HepG2 (cell line): ENCODE results near the gene CAMK2G. TPM values are rescaled to one million over a fixed set of nuclear protein-coding genes. Genes with fewer than 3 reads are reported as not detected.

Experiments
- AKAP8 ChIP-seq: sonication (generic); formaldehyde crosslinking; IDR thresholded peaks from 2 replicates; pipeline ENCODE4 v1.5.1; 2020; ENCODE audit warnings: mild to moderate bottlenecking, missing genetic modification reagents
- ASH2L ChIP-seq: fragments of 300-600, 200-600 bp; sonication (generic); IDR thresholded peaks from 2 replicates; pipeline ENCODE4 v1.7.0; 2017; ENCODE audit warnings: low read depth, mild to moderate bottlenecking, moderate library complexity, mixed read lengths, low read length; ENCODE audit not compliant: insufficient read length
- GATA4 ChIP-seq: sonication (generic); IDR thresholded peaks from 2 replicates; pipeline ENCODE4 v1.6.1; 2016; ENCODE audit warnings: antibody characterized with exemption, low read depth, borderline replicate concordance
- GZF1 ChIP-seq: sonication (generic); formaldehyde crosslinking; IDR thresholded peaks from 2 replicates; pipeline ENCODE4 v1.5.1; 2020; ENCODE audit warnings: mild to moderate bottlenecking, missing genetic modification reagents
- HDAC1 ChIP-seq: sonication (generic); formaldehyde crosslinking; IDR thresholded peaks from 2 replicates; pipeline ENCODE4 v1.5.1; 2020; ENCODE audit warnings: mild to moderate bottlenecking, missing genetic modification reagents
- HNF1A ChIP-seq, 2 experiments: sonication (generic) in 1 of 2; formaldehyde crosslinking in 1 of 2; IDR thresholded peaks; 2 replicates each; pipeline versions ENCODE4 v1.4.0 to v1.6.1; 2016 to 2020; ENCODE audit warnings: borderline replicate concordance in 1 of 2, low read depth in 1 of 2, mild to moderate bottlenecking in 1 of 2, missing genetic modification reagents in 1 of 2
- KLF6 ChIP-seq: IDR thresholded peaks from 2 replicates; pipeline ENCODE4 v1.8.0; 2016; ENCODE audit warnings: missing biosample characterization, missing genetic modification reagents
- MTA3 ChIP-seq: sonication (generic); formaldehyde crosslinking; IDR thresholded peaks from 2 replicates; pipeline ENCODE4 v1.4.0; 2020; ENCODE audit warnings: missing genetic modification reagents
- NFATC3 ChIP-seq: sonication (generic); formaldehyde crosslinking; IDR thresholded peaks from 2 replicates; pipeline ENCODE4 v1.5.1; 2020; ENCODE audit warnings: mild to moderate bottlenecking, missing genetic modification reagents
- NKX3-1 ChIP-seq: sonication (generic); formaldehyde crosslinking; IDR thresholded peaks from 2 replicates; pipeline ENCODE4 v1.5.0; 2020; ENCODE audit warnings: missing genetic modification reagents
- RARG ChIP-seq: sonication (generic); formaldehyde crosslinking; IDR thresholded peaks from 2 replicates; pipeline ENCODE4 v1.4.0; 2020; ENCODE audit warnings: low read depth, mild to moderate bottlenecking, missing genetic modification reagents
- SAFB2 ChIP-seq: sonication (generic); formaldehyde crosslinking; IDR thresholded peaks from 2 replicates; pipeline ENCODE4 v1.5.1; 2020; ENCODE audit warnings: missing genetic modification reagents, low read depth, mild to moderate bottlenecking, borderline replicate concordance
- SMAD9 ChIP-seq: sonication (generic); formaldehyde crosslinking; IDR thresholded peaks from 2 replicates; pipeline ENCODE4 v1.5.1; 2020; ENCODE audit warnings: mild to moderate bottlenecking, missing genetic modification reagents
- SNRNP70 ChIP-seq: fragments of 200-400 bp; formaldehyde crosslinking; IDR thresholded peaks from 2 replicates; pipeline ENCODE4 v1.6.1; 2017; ENCODE audit warnings: mild to moderate bottlenecking, low read depth, low read length, moderate library complexity
- SUZ12 ChIP-seq: fragments of 150-350 bp; IDR thresholded peaks from 2 replicates; pipeline ENCODE4 v1.6.1; 2014; ENCODE audit warnings: low read depth, low read length
- TBX3 ChIP-seq: fragments of 450-650 bp; IDR thresholded peaks from 2 replicates; pipeline ENCODE4 v1.6.1; 2017; ENCODE audit warnings: antibody characterized with exemption, mild to moderate bottlenecking, inconsistent platforms, borderline replicate concordance
- TCF12 ChIP-seq, 2 experiments: fragments of 450-650 bp in 1 of 2; sonication (generic) in 1 of 2; formaldehyde crosslinking in 1 of 2; IDR thresholded peaks; 2 replicates each; pipeline versions ENCODE4 v1.6.1 to v1.8.0; 2017 to 2022; ENCODE audit warnings: antibody characterized with exemption in 1 of 2, mild to moderate bottlenecking in 1 of 2, missing genetic modification reagents in 1 of 2, moderate library complexity in 1 of 2
- UBTF ChIP-seq: sonication (generic); formaldehyde crosslinking; IDR thresholded peaks from 2 replicates; pipeline ENCODE4 v1.4.0; 2020; ENCODE audit warnings: mild to moderate bottlenecking, missing genetic modification reagents
- ZFP62 ChIP-seq: sonication (generic); formaldehyde crosslinking; IDR thresholded peaks from 2 replicates; pipeline ENCODE4 v1.4.0; 2020; ENCODE audit warnings: missing genetic modification reagents
- ZNF205 ChIP-seq: IDR thresholded peaks from 2 replicates; pipeline ENCODE4 v1.6.1; 2018; ENCODE audit warnings: missing biosample characterization, missing genetic modification reagents
- ZNF260 ChIP-seq: sonication (generic); formaldehyde crosslinking; IDR thresholded peaks from 2 replicates; pipeline ENCODE4 v1.4.0; 2020; ENCODE audit warnings: missing genetic modification reagents, low read depth, mild to moderate bottlenecking, borderline replicate concordance
- ZNF282 ChIP-seq: fragments of 450-650 bp; IDR thresholded peaks from 2 replicates; pipeline ENCODE4 v1.6.1; 2018; ENCODE audit not compliant: partially characterized antibody
- ZNF556 ChIP-seq: sonication (generic); formaldehyde crosslinking; IDR thresholded peaks from 2 replicates; pipeline ENCODE4 v1.4.0; 2020; ENCODE audit warnings: mild to moderate bottlenecking, missing genetic modification reagents, borderline replicate concordance
- polyA plus RNA-seq, 8 experiments: library from polyadenylated mRNA; depleted of rRNA in 3 of 8; stranded (reverse) in 7 of 8; unstranded in 1 of 8; fragments of >200 nt; fragmentation: Illumina TruSeq in 4 of 8; extraction: Trizol in 4 of 8; gene quantifications; 2 replicates each; pipeline versions ENCODE4 v1.2.1 to v1.2.3, GENCODE V29; 2011 to 2016; ENCODE audit warnings: low read depth in 4 of 8, missing spikeins in 1 of 8, mixed read lengths in 1 of 8; ENCODE audit not compliant: insufficient read depth in 1 of 8
- total RNA-seq, 5 experiments: library from RNA; depleted of rRNA; stranded (reverse); fragments of >200 nt; fragmentation: Illumina TruSeq; extraction: Trizol; gene quantifications; 2 replicates each; pipeline ENCODE4 v1.2.3, GENCODE V29; 2016; ENCODE audit warnings: low read depth in 1 of 5

Gene CAMK2G
- total and polyA plus RNA-seq, 2 of the 13 experiments (the other 11 are each of a cell fraction or from before 2014, with no cell fraction given), result 15.9 to 18.8 TPM

- TF ChIP-seq ZNF260 (CRISPR knock-in tag) (no peak), SAFB2 (CRISPR knock-in tag) (no peak), KLF6 (CRISPR knock-in tag) (peak; percentile 65; the same call in 1 of the 2 replicates), AKAP8 (no peak), ZFP62 (CRISPR knock-in tag) (no peak; the same call in 1 of the 2 replicates), GZF1 (CRISPR knock-in tag) (no peak), HNF1A (IDR thresholded peaks at IDR 0.05; ENCODE audit: low read depth) (no peak), HNF1A (CRISPR knock-in tag; IDR thresholded peaks at IDR 0.05; ENCODE audit: borderline replicate concordance) (peak; percentile 23; the same call in 1 of the 2 replicates), ZNF282 (no peak), NKX3-1 (CRISPR knock-in tag) (no peak), TCF12 (IDR thresholded peaks at IDR 0.05) (no peak), TCF12 (CRISPR knock-in tag; IDR thresholded peaks at IDR 0.05) (no peak), RARG (CRISPR knock-in tag) (no peak), SNRNP70 (no peak), TBX3 (no peak), MTA3 (CRISPR knock-in tag) (no peak), SUZ12 (peak; percentile 44), NFATC3 (CRISPR knock-in tag) (no peak), ZNF205 (peak; percentile 32; the same call in 1 of the 2 replicates), UBTF (no peak), SMAD9 (no peak; the same call in 1 of the 2 replicates), HDAC1 (CRISPR knock-in tag) (peak; percentile 93), ASH2L (peak; percentile 84), ZNF556 (CRISPR knock-in tag) (no peak; the same call in 1 of the 2 replicates), GATA4 (peak; percentile 71; the same call in 1 of the 2 replicates)
Observed at GRCh38 chr10:73781879-73782748, 92.2 kb downstream of the CAMK2G start, which contains the start of gene CHCHD1 (continued).
